CD4-positive, alpha-beta T cell treated with Interleukin-4 for 1 hour (primary cell): ENCODE measurements around the gene TOGARAM2.

Experiments used
- DNase-seq, 2 donors: peaks; one replicate each; pipeline ENCODE4 v3.0.0-alpha.2; 2020 to 2022

TOGARAM2 gene

DNA sequence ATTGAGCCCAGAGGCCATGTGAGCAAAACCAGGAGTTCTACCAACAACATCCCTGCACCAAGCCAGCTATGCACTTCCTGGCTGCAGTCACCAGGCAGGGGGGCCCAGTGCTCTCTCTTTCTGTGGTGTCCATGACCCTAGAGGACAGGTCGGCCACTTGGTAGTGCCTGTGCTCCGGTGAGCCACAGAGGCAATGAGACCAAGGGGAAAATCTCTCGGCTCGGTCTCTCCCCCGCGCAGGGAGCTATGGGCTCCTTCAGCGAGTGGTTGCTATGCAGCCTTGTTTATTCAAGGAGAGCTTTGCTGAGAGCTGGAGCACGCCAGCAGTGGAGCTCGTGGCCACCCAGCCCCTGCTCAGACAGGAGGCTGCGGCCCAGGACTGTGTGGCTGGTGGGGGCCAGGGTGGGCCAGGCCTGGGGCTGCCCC lies at the start of gene TOGARAM2:
Gene TOGARAM2 (plus strand): TSS at position 283 of the 426 bp plus-strand sequence. CDS start 13,537 bp downstream, outside the sequence.
- no peak for DNase-seq

DNA sequence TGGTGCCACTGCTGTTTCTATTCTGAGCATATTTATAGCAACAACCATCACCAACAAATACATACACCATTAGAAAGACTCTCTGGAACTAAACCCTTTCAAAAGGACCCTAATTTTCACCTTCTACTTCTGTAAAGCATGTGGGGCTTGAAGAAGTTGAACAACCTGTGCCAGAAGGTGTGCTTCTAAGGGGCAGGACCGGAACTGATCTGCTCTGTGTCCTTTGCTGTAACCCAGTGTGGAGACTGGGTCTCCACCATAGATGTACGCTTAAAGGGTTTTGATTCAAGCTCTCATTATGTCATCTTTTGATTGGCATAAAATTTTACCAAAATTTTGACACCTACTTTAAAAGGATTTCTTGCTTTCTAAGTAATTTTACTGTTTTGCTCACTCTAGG lies 46.3 kb upstream of the TOGARAM2 start:
- no peak for DNase-seq

DNA sequence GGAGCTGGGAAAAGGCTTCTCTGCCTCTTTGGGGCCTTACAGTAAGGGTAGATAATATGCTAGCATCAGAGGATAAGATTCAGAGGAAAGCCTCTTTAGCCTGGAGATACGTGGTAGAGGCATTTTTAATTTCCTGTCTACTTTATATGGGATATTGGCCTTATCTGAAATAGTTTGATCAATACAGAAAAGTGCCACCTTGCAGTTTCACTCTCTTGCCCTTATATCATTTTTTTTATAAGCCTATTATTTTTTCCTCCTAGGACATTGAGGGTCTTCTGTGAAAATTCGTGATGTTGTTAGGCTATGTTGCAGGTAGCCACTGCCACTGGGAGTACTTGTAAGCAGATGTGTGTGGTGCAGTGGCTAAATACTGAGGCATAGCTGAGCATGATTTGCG lies 40.1 kb upstream of the TOGARAM2 start:
- no peak for DNase-seq

DNA sequence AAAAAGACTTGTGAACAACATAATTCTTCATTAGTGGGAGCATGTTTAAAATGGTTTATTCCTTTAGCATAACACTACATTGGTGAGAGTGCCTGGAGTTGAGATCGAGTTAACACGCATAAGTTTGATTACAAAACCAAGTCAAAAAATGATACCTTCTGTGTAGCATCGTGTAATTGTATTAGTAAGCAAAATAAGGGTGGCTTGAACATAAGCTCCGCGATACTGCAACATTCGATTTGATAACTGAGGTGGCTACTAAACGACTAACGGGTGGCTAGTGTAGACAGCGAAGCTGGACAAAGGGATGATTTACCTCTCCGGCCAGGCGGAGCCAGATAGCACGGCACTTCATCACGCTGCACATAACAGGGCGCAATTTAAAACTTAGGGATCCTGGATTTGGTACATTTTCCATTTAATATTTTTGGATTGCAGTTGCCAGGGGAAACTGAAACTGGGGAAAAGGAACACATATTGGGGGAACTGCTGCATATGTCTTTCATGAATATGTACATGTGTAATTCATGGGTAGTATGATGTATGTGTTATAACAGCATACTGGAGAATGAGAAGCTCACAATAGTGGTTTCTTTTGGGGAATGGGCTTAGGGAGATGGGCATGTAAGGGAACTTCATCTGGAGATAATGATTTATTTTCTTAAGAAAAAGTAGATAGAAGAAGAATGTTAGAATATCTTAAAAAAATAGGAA lies 36.4 kb upstream of the TOGARAM2 start:
- DNase-seq = no peak

DNA sequence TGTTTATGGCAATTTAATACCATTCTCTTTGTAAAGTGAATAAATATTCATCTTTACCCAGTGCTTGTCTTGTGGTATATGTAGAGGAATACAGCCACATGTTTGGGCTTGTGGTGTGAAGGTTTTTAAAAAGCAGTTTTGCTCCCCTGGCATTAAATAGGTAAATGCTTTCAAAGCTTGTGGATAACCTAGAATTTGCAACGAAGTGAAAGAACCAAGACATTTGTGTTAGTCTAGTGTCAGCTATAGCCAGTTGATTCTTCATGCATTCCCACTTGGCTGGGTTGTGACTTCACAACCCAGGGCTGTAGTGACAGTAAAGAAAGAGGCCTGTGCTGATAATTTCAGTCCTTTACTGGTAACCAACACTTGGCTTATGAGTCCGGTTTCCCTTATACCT lies 32.9 kb upstream of the TOGARAM2 start:
- no peak for DNase-seq

DNA sequence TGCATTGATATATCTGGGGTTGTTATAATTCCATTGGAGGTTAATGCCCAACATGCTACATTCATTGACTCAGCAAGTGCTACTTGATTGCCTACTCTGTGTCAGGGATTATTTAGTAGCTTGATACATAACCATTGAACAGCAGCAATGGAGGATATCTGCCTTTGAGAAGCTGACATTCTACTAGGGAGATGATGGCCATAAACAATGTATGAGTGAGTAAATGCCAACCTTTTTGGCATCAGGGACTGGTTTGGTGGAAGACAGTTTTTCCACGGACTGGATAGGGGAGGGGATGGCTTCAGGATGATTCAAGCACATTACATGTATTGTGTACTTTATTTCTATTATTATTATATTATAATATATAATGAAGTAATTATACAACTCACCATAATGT lies 31.9 kb upstream of the TOGARAM2 start:
- DNase-seq = no peak

DNA sequence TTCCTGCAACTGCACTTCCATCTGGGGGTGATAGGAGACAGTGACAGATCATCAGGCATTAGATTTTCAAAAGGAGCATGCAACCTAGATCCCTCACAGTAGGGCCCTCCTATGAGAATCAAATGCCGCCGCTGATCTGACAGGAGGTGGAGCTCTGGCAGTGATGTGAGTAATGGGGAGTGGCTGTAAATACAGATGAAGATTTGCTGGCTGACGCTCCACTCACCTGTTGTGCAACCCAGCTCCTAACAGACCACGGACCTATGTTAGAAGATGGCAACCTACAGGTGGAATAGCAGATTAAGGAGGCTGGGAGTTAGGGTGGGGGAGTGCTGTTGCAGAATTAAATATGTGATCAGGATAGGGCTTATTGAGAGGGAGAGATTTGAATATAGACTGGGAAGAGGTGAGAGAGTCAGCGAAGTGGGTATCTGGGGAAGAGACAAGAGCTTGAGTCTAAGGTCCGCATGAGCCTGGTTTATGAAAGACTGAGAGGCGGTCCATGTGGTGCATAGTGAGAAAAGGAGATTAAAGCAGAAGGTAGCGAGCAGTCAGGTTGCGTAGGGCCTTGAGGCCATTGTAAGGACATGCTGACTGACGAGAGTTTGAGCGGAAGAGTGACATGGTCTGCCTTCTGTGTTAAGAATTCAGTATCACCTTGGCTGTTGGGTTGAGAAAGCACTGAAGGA lies 31.3 kb upstream of the TOGARAM2 start:
- DNase-seq = no peak

DNA sequence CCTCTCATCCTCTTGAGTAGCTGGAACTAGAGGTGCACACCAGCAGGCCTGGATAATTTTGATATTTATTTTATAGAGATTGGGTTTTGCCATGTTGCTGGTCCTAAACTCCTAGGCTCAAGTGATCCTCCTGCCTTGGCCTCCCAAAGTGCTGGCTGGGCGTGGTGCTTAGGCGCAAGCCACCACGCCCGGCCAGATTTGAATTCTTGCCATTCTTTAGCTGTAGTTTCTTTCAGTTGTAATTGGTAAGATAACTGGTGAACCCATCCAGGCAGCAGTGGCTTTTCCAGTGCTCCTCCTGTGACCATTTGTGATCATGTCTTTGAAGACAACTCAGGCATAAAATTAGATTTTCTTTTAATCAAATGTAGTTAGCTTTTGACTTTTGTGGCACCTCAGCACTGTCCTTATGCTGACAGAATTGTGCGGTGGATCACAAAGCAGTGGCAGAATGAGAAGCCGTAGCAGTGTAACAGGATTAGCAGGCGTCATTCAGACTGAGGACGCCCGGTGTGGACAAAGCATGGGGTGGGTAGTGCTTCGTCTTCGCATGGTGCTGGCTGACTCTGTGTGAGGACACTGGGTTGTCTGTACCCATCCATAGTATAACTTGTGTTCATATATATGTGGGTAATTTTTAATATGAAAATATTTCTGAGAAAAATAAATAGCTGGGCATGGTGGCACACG lies 30.0 kb upstream of the TOGARAM2 start:
- no peak for DNase-seq

DNA sequence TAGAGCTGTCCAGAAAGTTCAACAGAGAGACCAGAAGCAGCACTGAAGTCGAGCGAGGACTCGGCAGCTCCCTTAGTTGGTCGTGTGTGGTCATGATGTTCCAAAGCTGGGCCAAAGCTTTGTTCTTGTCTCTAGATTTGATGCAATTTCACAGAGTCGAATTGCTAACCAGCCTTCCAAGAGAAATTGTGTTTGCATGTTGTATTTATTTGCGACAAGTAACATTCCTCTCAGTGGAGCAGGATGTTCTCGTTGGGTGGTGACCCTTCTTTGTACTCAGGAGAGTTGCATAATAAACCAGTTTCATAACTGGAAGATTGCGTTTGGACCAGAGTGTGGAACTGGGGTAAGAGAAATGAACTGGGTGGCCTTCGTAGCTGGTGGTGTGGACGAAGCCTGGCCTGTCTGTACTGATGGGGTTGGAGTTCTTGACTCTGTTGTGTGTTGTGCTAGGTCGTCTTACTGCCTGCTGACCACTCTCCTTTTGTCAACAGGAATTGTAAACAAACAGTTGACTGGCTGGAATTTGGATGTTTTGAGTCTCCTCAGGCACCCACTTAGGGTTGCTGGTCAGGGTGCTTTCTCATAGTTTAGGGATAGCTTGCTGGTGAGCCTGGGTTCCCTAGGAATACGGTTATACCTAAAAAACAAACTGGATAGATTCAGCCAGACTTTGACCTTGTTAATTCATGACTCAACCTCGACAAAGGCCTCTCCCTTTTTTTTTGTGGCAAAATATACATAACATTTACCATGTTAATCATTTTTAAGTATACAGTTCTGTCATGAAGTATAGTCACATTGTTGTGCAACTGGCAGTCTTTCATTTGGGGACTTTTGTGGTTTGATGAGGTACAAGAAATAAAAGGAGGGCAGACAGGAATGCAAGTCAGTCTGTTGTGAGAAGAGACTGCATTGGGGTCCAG lies 28.9 kb upstream of the TOGARAM2 start:
- peak in 1 of 2 donors; percentile 15 for DNase-seq

DNA sequence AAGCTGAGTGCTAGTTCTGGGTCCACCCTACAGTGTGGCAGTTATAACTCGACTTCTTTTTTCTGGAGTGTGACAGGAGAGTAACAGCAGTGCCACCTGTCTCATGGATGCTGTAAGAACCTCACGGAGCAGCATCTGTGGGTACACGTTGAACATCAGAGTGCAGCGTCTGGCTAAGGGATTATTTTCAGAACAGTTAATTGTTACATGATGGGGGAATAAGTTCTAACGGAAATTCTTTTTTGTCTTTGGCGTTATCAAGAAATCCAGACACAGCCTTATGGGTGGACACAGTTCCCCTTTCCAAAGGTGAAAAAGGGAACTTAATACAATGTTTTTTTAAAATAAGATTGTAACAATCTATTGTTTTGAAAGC lies 28.3 kb upstream of the TOGARAM2 start:
- DNase-seq = peak in 1 of 2 donors; percentile 4

DNA sequence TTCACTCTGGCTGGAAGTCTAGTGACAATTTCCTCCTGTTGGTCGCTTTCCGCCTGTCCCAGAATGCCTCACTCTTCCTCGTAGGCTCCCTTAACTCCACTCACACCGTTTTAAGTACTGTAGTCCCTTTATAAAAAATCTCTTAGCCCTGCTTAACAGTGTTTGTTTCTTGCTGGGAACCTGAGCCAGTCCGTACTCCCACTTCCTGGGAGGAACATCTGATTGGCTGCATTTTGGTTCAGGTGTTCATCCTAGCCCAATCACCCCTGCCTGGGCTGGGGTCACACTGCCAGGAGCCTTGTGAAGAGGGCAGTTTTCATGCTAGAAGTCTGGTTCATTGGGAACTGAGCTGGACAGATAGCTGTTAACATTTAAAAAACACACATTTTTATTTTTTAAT lies 25.6 kb upstream of the TOGARAM2 start:
- no peak for DNase-seq

DNA sequence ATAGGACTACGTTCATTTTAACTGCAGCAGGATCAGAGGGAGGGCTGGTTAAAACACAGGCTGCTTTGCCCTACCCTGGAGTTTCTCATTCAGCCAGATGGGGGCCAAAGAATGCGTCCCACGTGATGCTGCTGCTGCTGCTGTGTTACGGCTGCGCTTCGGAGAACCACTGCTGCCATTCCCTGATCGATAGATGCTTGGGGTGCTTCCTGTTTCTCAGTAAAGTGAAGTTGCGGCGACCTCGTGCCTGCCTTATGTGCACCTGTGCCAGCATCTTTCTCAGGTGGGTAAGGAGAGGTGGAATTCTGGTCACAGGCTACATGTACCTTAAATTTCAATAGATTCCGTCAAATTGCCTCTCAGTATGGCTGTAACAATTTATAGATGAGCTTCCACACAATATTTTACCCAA lies 24.7 kb upstream of the TOGARAM2 start:
- DNase-seq = peak; percentile 12 to 28

DNA sequence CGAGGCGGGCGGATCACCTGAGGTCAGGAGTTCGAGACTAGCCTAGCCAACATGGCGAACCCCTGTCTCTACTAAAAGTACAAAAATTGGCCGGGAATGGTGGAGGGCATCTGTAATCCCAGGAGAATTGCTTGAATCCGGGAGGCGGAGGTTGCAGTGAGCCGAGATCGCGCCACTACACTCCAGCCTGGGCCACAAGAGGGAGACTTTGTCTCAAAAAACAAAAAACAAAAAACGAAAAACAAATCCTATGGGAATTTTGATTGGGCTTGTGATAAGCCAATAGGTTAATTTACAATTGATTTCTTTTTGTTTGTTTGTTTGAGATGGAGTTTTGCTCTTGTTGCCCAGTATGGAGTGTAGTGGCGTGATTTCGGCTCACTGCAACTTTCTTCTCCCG lies 24.2 kb upstream of the TOGARAM2 start:
- DNase-seq = no peak

DNA sequence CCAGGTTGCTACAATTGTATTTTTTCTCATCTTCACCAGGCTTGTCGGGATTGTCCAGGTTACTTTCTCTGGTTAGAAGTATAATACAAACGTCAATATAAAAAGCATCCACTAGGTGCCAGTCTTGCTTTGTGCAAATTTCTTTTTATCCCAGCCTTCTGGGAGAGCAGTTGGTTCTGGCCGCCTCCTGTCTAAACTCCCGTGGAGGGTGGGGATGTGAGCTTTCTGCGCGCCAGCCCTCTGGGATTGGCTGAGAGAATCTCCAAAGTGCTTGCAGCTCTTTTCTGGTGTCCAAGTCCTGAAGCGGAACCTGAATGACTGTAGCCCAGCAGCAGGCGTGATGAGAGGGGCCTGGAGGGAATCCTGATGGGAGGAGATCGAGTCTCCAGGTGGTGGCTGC lies 22.4 kb upstream of the TOGARAM2 start:
- DNase-seq = peak; percentile 43 to 76

DNA sequence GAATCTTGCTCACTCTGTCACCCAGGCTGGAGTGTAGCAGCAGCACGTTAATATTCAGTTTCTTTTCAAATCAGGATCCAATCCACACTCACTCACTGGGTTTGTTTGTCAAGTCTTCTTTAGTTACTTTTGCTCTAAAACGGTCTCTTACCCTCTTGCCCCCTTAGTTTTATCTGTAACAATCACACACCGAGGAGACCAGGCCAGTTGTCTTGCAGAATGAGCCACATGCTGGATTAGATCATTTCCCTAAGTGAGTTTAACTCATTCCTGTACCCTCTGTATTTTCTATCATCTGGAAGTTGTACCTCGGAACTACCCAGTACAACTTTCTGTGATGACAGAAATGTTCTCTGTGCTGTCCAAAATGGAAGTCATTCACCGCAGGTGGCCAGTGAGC lies 20.7 kb upstream of the TOGARAM2 start:
- DNase-seq = no peak

DNA sequence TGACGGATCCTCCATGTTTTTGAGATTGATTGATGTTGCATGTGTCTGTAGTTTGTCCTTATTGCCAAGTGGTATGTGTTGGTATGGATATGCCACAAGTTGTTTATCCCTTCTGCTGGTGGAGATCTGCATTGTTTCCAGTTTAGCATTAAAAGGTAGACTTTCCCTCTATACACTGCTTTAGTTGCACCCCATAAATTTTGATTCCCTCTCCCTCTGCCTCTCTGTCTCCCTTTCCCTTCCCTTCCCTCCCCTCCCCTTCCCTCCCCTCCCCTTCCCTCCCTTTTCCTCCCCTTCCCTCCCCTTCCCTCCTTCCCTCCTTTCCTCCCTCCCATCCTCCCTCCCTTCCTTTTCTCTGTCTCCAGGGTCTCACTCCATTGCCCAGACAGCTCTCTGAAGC lies 18.6 kb upstream of the TOGARAM2 start:
- no peak for DNase-seq

DNA sequence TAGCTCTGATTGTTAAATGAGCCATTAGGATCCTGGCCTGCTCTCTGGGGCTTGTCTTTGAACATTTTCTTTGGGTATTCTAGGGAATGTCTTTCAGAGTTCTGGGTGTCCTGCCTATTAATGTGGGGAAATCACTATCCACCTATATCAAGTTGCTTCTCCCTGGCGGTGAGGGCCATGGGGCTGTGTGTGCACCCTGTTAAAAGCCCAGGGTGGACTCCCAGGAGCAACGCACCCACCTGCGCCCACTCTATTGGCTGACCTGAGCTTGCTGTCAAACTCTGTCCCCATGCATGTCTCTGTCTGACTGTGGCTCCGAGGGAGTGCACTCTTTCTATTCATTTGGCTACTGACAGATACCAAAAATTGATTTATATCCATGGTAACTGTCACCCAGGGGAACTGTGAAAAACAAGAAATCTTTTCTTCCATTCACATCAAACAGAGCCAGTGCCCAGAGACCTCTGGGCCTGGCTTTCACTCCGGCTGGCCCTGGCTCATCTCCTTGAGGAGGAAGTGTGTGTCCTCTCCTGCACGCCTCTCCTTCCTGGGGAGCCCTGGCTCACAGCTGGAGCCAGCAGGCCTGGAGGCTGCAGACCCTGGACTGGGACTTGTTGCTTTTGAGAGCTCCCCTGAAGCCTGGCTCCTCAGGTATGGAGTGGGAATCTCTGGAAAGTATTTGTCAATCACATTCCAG lies 10.5 kb upstream of the TOGARAM2 start:
- DNase-seq = no peak

DNA sequence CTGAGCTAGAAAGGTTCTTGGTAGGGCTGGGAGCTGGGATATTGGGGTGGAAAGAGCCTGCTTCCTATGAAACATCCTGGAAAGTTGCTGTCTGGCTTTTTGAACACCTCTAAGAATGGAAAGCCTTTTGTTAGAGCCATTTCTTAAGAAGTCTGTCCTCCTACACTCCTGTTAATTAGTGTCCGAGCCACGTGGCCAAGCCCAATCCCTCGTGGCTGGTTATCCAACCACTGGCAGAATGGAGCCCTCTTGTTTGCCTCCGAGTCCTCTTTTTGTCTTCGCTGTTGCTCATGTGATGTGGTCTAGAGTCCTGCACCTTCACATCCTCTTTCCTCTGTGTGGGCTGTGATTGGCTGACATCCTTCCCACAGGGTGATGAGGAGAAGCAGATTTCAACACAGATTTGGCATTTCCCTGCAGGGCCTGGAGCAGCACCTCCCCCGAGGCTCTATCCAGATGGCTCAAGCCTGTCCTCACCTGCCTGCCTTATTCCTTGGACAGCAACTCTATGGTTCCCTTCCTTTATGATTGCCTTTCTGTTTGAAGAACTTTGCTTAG lies 8.2 kb upstream of the TOGARAM2 start:
- DNase-seq = peak in 1 of 2 donors; percentile 15

DNA sequence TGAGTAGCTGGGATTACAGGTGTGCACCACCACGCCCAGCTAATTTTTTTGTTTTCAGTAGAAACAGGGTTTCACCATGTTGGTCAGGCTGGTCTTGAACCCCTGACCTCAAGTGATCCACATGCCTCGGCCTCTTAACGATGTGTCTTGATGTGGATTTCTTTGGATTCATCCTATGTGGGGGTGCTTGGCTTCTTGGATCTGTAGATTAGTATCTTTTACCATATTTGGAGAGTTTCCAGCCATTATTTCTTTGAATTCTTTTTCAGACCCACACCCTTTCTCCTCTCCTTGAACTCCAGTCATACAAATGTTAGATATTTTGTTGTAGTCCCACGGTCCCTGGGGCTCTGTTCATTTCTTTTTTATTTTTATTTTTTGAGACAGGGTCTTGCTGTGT lies 6.8 kb upstream of the TOGARAM2 start:
- no peak for DNase-seq

DNA sequence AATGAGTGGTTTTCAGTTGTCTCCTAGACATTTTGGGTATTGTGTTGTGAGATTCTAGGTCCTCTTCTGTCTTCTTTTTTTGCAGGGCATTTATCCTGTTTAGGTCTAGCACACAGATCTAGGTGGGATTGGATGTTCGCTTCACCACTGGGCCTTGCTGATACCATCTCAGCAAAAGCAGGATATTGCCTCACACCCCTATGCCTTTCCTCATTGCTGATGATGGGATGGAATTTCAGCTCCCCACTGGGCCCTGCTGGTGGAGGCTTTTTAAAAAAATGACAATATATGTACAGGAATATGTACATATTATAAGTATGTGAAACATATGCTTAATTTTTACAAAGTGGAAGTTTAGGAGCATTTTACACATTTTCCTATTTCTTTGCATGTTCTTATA lies 5.4 kb upstream of the TOGARAM2 start:
- no peak for DNase-seq

DNA sequence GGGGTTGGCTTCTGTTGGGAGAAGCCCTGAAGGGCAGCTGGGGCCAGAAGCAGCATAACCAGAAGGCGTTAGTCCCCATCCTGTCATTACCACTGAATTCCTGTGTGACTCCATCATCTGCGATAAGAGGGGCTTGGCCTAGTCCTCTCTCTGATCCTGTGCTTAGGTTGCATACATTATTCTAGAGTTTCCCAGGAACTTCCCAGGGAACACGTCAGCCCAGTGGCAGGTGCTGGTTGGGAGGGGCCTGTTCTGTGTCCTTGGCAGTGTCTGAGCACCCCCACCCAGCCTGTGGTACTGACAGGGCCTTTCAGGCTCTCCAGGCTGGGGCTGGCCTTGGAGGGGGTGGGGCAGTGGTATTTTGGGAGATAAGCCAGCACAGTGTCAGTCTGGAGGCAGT lies 4.5 kb upstream of the TOGARAM2 start:
- no peak for DNase-seq
